GM19043 (cell line): ENCODE results near the gene ACAT2.
A peak's percentile ranks its signal among the peaks of the same experiment; 100 is the strongest.
"Not testable (repeated sequence)": the region's sequence is repeated elsewhere in the genome, so short reads cannot be mapped to it uniquely, and the experiment has no call there.

Experiments used
- ATAC-seq: cut with Tn5 transposase; IDR thresholded peaks from one replicate; pipeline ENCODE4 v1.9.1; 2021; ENCODE audit warnings: low read depth; ENCODE audit not compliant: unreplicated experiment

Gene ACAT2

GRCh38 chr6:159729598-159730331 is 32.1 kb upstream of the ACAT2 start:
- no peak for ATAC-seq

- no peak for ATAC-seq
These were observed 31.5 kb upstream of the ACAT2 start for GRCh38 chr6:159730332-159730676.

GRCh38 chr6:159732550-159732949 is 29.3 kb upstream of the ACAT2 start:
- not testable (repeated sequence) for ATAC-seq

- ATAC-seq, result not testable (repeated sequence)
These were observed 28.4 kb upstream of the ACAT2 start for GRCh38 chr6:159733395-159733794.

GRCh38 chr6:159736908-159737307 is 24.9 kb upstream of the ACAT2 start:
- no peak for ATAC-seq

- ATAC-seq, result no peak
These were observed 22.5 kb upstream of the ACAT2 start for GRCh38 chr6:159739341-159739740.

GRCh38 chr6:159742165-159742564 is 19.7 kb upstream of the ACAT2 start:
- no peak for ATAC-seq

GRCh38 chr6:159745081-159745480 is 16.8 kb upstream of the ACAT2 start:
- no peak for ATAC-seq

- ATAC-seq, result no peak
These were observed 15.1 kb upstream of the ACAT2 start for GRCh38 chr6:159746759-159747158.

GRCh38 chr6:159748127-159748526 is 13.7 kb upstream of the ACAT2 start:
- ATAC-seq, result not testable (repeated sequence)

- no peak for ATAC-seq
These were observed 10.4 kb upstream of the ACAT2 start for GRCh38 chr6:159751448-159751847.

- no peak for ATAC-seq
These were observed 8.6 kb upstream of the ACAT2 start for GRCh38 chr6:159753081-159753872.

GRCh38 chr6:159754401-159754800 is 7.4 kb upstream of the ACAT2 start:
- no peak for ATAC-seq

GRCh38 chr6:159754959-159755914 is 6.6 kb upstream of the ACAT2 start:
- no peak for ATAC-seq

- ATAC-seq, result no peak
These were observed 5.3 kb upstream of the ACAT2 start for GRCh38 chr6:159756508-159756907.

- no peak for ATAC-seq
These were observed 3.5 kb upstream of the ACAT2 start for GRCh38 chr6:159758031-159759001.

- no peak for ATAC-seq
These were observed 2.2 kb upstream of the ACAT2 start for GRCh38 chr6:159759645-159760044.

GRCh38 chr6:159760602-159761057 is 1.2 kb upstream of the ACAT2 start:
- ATAC-seq, result no peak

- ATAC-seq, result peak; percentile 3
These were observed 544 bp upstream of the ACAT2 start for GRCh38 chr6:159761129-159761872.
